H1 (cell line): ENCODE measurements around the gene PLXNB1. TPM values are rescaled to one million over a fixed set of nuclear protein-coding genes. Genes with fewer than 3 reads are reported as not detected.

Experiments
- RBBP5 ChIP-seq: IDR thresholded peaks from 2 replicates; pipeline ENCODE4 v1.7.1; 2012; ENCODE audit warnings: low read depth, mild to moderate bottlenecking, inconsistent platforms, low read length, moderate library complexity, borderline replicate concordance
- SP1 ChIP-seq: IDR thresholded peaks from 2 replicates; pipeline ENCODE4 v1.6.1; 2011; ENCODE audit warnings: low read depth, low read length
- SP4 ChIP-seq: IDR thresholded peaks from 2 replicates; pipeline ENCODE4 v1.6.1; 2012; ENCODE audit warnings: low read length, inconsistent platforms
- SRF ChIP-seq: IDR thresholded peaks from 2 replicates; pipeline ENCODE4 v1.6.1; 2011; ENCODE audit warnings: mild to moderate bottlenecking, low read depth, low read length, moderate library complexity
- TAF1 ChIP-seq: IDR thresholded peaks from 2 replicates; pipeline ENCODE4 v1.6.1; 2011; ENCODE audit warnings: mild to moderate bottlenecking, low read depth, low read length
- TCF12 ChIP-seq: IDR thresholded peaks from 2 replicates; pipeline ENCODE4 v1.6.1; 2011; ENCODE audit warnings: low read depth, mild to moderate bottlenecking, low read length
- YY1 ChIP-seq: IDR thresholded peaks from 2 replicates; pipeline ENCODE4 v1.6.1; 2011; ENCODE audit warnings: low read depth, mild to moderate bottlenecking, low read length
- ZNF274 ChIP-seq: IDR thresholded peaks from 2 replicates; pipeline ENCODE4 v1.7.0; 2012; ENCODE audit warnings: low read length, borderline replicate concordance; ENCODE audit errors: extremely low read depth
- polyA plus RNA-seq, 7 experiments: library from polyadenylated mRNA; depleted of rRNA in 3 of 7; stranded (reverse) in 5 of 7; unstranded in 2 of 7; fragments of >200 nt in 5 of 7; fragments of 200-250 nt in 2 of 7; gene quantifications; 1 replicate in 5 of 7; 2 replicates in 1 of 7; 4 replicates in 1 of 7; pipeline versions ENCODE4 v1.2.1 to v1.2.3, GENCODE V29; 2011 to 2013; ENCODE audit warnings: missing spikeins in 2 of 7, mixed read lengths in 2 of 7
- total RNA-seq: library from RNA; stranded (reverse); fragmentation: NEBNext Ultra II Directional; extraction: Animal tissue kit (Norgen Biotek cat#: 25700); gene quantifications from 2 replicates; pipeline ENCODE4 v1.2.1, GENCODE V29; 2021
- TF ChIP-seq, protein P1 (sequence below): fragments of 300-600 bp; sonication (generic); IDR thresholded peaks from 2 replicates; pipeline ENCODE4 v1.7.1; 2012; ENCODE audit warnings: low read length, moderate library complexity, mild to moderate bottlenecking, inconsistent platforms; ENCODE audit not compliant: insufficient replicate concordance
- TF ChIP-seq, protein P2 (sequence below): IDR thresholded peaks from 2 replicates; pipeline ENCODE4 v1.6.1; 2012; ENCODE audit warnings: inconsistent platforms

The PLXNB1 gene
- total and polyA plus RNA-seq, 2 of the 8 experiments (the other 6 are each of a cell fraction or from before 2014, with no cell fraction given), result 109 to 114 TPM

DNA sequence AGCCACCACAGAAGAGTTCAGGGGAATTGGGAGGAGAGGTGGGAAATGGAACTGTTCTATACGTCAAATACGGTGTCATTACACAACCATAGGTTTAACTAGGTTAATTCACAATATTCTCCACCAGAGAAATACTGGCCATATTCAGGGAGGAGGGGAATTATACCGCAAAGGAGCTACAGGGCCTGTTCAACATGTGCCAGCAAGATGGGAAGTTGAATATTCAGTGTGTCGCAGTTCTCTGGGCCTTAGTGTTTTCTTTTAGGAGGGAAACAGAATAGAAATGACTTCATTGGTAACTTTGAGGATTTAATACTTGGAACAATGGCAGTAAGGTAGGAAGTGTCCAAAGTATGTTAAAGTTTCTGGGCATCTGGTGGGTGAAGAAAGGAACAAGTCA, 75.9 kb downstream of the PLXNB1 start (continued):
- TF ChIP-seq, protein P1, sequence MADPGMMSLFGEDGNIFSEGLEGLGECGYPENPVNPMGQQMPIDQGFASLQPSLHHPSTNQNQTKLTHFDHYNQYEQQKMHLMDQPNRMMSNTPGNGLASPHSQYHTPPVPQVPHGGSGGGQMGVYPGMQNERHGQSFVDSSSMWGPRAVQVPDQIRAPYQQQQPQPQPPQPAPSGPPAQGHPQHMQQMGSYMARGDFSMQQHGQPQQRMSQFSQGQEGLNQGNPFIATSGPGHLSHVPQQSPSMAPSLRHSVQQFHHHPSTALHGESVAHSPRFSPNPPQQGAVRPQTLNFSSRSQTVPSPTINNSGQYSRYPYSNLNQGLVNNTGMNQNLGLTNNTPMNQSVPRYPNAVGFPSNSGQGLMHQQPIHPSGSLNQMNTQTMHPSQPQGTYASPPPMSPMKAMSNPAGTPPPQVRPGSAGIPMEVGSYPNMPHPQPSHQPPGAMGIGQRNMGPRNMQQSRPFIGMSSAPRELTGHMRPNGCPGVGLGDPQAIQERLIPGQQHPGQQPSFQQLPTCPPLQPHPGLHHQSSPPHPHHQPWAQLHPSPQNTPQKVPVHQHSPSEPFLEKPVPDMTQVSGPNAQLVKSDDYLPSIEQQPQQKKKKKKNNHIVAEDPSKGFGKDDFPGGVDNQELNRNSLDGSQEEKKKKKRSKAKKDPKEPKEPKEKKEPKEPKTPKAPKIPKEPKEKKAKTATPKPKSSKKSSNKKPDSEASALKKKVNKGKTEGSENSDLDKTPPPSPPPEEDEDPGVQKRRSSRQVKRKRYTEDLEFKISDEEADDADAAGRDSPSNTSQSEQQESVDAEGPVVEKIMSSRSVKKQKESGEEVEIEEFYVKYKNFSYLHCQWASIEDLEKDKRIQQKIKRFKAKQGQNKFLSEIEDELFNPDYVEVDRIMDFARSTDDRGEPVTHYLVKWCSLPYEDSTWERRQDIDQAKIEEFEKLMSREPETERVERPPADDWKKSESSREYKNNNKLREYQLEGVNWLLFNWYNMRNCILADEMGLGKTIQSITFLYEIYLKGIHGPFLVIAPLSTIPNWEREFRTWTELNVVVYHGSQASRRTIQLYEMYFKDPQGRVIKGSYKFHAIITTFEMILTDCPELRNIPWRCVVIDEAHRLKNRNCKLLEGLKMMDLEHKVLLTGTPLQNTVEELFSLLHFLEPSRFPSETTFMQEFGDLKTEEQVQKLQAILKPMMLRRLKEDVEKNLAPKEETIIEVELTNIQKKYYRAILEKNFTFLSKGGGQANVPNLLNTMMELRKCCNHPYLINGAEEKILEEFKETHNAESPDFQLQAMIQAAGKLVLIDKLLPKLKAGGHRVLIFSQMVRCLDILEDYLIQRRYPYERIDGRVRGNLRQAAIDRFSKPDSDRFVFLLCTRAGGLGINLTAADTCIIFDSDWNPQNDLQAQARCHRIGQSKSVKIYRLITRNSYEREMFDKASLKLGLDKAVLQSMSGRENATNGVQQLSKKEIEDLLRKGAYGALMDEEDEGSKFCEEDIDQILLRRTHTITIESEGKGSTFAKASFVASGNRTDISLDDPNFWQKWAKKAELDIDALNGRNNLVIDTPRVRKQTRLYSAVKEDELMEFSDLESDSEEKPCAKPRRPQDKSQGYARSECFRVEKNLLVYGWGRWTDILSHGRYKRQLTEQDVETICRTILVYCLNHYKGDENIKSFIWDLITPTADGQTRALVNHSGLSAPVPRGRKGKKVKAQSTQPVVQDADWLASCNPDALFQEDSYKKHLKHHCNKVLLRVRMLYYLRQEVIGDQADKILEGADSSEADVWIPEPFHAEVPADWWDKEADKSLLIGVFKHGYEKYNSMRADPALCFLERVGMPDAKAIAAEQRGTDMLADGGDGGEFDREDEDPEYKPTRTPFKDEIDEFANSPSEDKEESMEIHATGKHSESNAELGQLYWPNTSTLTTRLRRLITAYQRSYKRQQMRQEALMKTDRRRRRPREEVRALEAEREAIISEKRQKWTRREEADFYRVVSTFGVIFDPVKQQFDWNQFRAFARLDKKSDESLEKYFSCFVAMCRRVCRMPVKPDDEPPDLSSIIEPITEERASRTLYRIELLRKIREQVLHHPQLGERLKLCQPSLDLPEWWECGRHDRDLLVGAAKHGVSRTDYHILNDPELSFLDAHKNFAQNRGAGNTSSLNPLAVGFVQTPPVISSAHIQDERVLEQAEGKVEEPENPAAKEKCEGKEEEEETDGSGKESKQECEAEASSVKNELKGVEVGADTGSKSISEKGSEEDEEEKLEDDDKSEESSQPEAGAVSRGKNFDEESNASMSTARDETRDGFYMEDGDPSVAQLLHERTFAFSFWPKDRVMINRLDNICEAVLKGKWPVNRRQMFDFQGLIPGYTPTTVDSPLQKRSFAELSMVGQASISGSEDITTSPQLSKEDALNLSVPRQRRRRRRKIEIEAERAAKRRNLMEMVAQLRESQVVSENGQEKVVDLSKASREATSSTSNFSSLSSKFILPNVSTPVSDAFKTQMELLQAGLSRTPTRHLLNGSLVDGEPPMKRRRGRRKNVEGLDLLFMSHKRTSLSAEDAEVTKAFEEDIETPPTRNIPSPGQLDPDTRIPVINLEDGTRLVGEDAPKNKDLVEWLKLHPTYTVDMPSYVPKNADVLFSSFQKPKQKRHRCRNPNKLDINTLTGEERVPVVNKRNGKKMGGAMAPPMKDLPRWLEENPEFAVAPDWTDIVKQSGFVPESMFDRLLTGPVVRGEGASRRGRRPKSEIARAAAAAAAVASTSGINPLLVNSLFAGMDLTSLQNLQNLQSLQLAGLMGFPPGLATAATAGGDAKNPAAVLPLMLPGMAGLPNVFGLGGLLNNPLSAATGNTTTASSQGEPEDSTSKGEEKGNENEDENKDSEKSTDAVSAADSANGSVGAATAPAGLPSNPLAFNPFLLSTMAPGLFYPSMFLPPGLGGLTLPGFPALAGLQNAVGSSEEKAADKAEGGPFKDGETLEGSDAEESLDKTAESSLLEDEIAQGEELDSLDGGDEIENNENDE, result no peak
- TF ChIP-seq, protein P2, sequence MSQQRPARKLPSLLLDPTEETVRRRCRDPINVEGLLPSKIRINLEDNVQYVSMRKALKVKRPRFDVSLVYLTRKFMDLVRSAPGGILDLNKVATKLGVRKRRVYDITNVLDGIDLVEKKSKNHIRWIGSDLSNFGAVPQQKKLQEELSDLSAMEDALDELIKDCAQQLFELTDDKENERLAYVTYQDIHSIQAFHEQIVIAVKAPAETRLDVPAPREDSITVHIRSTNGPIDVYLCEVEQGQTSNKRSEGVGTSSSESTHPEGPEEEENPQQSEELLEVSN, result no peak
- TF ChIP-seq RBBP5, result no peak
- no peak for TF ChIP-seq SP4
- no peak for TF ChIP-seq TAF1
- no peak for TF ChIP-seq SP1
- no peak for TF ChIP-seq TCF12
- TF ChIP-seq SRF, result no peak
- TF ChIP-seq ZNF274, result no peak
- no peak for TF ChIP-seq YY1
